ENCODE data around the gene KLF13.

KLF13 gene

DNA sequence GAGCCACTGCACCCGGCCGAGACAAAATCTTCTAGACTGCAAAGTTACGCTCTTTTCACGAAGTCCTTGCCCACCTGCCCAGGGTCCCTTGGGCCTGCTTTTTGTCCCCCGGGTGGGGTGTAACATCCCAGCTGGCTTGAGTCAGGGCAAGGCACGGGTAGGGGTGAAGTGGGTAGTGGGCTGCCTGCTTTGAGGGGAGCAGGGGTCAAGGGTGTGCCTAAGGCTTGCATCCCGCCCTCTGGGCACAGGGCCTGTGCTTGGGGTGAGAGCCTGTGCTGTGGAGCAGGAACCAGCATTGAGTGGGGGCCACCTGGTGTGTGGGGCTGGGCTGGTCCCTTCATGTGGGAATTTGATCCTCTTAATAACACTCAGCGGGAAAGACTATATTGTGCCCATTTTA, 74.6 kb downstream of the KLF13 start:
- DNase-seq (ENCODE audit: low spot score) = no peak

DNA sequence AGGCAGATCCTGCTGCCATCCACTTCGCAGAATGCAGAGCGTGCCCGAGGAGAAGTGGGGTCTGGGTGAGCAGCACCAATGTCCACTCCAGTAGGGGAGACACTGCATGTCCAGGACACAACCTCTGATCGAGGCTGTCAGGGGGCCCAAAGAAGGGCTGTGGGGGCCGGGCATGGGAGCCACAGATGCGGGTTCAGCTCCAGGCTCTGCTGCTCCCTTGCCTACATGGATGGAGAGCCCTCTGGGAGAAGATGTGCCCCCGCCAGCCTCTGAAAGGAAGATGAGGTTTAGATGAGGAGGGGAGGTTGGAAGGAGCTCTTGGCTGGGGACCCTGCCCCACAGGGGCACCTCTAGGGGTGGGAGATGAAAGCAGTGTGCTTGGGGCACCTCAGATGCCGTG, 75.4 kb downstream of the KLF13 start:
- DNase-seq (ENCODE audit: low spot score) = no peak

DNA sequence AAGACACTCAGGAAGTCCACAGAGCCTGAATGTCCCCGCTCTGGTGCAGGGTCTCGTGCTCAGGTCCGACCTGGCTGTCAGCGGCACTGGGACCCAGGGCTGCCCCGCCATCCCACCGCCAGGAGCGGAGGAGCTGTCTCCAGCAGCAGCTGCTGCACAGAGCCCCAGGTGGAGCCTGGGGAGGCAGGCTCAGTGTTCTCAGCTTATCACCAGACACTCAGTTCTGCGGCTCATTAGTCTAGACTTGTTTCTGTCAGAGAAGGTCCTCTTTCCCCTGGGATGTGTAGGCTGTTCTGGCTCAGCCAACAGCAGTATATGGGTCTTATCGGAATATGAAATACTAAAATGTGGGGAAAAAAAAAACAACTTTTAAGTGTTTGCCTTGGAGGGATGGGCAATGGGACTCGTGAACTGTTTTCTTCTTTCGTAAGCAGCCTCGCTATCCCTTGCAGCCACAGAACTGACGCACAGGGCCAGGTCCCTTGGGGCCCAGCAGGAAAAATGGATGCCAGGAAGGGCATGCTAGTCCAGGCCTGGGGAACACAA, 75.9 kb downstream of the KLF13 start:
- DNase-seq (ENCODE audit: low spot score) = no peak

DNA sequence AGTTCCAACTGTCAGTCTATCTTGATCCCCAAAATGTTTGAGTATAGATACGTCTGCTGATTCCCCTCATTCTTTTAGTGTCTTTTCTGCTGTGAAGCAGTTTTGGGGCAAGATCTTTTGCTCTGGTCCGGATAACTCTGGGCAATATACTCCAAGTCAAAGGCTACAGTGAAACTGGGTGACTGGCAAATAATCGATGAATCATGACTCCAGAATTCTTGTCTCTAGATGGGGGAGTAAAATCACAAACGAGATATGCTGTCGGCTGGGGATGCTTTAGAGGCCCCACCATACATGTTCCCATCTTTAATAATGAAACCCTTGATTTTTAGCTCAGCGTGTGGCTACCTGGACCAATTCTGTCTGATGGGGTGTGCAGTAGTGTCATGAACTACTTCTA, 76.5 kb downstream of the KLF13 start:
- DNase-seq (ENCODE audit: low spot score) = no peak

GRCh38 chr15:31403606-31404005, 77.0 kb downstream of the KLF13 start:
- no peak for DNase-seq (ENCODE audit: low spot score)

- no peak for DNase-seq (ENCODE audit: low spot score)
These were observed 77.7 kb downstream of the KLF13 start for GRCh38 chr15:31404345-31404744.

GRCh38 chr15:31405200-31405920, 78.7 kb downstream of the KLF13 start:
- no peak for DNase-seq (ENCODE audit: low spot score)

- DNase-seq (ENCODE audit: low spot score) = no peak
These were observed 80.7 kb downstream of the KLF13 start for GRCh38 chr15:31407376-31407775.

- DNase-seq (ENCODE audit: low spot score) = no peak
These were observed 81.2 kb downstream of the KLF13 start for GRCh38 chr15:31407851-31408250.

DNA sequence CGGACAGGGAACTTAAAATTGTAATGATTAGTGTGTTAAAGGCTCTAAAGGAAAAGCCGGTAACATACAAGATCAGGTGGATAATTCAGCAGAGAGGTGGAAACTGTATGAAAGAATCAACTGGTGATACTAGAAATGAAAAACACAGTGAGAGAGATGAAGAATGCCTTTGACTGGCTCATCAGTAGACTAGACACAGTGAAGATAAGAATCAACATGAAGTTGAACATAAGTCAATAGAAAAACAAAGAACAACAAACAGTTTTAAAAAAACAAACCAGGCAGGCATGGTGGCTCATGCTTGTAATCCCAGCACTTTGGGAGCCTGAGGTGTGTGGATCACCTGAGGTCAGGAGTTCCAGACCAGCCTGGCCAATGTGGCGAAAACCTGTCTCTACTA, 82.1 kb downstream of the KLF13 start:
- DNase-seq (ENCODE audit: low spot score) = no peak

GRCh38 chr15:31409171-31409570, 82.5 kb downstream of the KLF13 start:
- DNase-seq (ENCODE audit: low spot score) = no peak

DNA sequence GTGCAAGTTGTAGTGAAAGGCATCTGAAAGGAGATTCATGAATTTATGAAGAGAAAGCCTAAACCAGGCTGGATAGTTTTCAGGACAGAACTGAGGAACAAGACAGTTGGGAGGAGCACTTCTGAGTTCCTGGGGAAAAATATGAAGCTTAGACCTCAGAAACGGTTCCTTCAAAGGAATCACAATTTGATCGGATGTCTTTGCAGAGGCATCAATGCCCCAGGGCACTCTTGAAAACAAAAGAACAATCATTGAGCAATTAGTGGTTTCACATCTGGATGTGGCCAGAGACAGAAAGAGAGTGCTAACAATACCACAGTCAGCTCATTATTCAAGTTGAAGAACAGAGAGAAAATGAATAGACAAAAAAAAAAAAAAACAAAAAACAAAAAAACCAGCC, 86.2 kb downstream of the KLF13 start:
- DNase-seq (ENCODE audit: low spot score) = no peak

- no peak for DNase-seq (ENCODE audit: low spot score)
These were observed 88.6 kb downstream of the KLF13 start for GRCh38 chr15:31415201-31415600.

DNA sequence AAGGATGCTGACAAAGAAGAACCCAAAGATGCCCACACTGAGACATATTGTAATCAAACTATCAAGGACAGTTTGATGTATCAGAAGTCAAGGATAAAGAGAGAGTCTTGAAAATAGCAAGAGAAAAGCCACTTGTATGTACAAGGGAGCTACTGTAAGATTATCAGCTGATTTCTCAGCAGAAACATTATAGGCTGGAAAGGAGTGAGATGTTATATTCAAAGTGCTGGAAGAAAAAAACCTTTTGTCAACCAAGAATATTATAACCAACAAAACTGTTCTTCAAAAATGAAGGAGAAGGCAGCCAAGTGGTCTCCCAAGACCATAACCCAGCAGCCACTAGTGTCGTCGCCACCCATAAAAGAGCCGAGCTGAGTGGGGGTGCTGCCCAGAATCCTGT, 93.2 kb downstream of the KLF13 start:
- no peak for DNase-seq (ENCODE audit: low spot score)

DNA sequence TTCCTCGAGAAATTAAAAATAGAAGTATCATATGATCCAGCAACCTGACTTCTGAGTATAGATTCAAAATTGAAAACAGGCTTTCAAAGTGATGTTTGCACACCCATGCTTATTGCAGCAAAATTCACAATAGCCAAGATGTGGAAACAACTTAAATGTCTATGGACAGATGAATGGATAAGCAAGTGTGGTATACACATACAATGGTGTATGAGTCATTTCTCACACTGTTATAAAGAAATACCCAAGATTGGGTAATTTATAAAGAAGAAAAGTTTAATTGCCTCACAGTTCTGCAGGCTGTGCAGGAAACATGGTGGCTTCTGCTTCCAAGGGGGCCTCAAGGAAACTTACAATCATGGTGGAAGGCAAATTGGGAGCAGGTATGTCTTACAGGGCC, 100.8 kb downstream of the KLF13 start:
- DNase-seq (ENCODE audit: low spot score) = no peak

Measured in AG08396 (cell line).